Effector memory CD8-positive, alpha-beta T cell (primary cell): ENCODE data around the gene TMEM207.
"Not testable (repeated sequence)": the region's sequence is repeated elsewhere in the genome, so short reads cannot be mapped to it uniquely, and the experiment has no call there.

Source experiments
- ATAC-seq: fragments of 150-1000 bp; cut with Tn5 transposase; replicated peaks from 2 replicates; pipeline ENCODE4 v1.10.0; 2021; ENCODE audit warnings: mild to moderate bottlenecking, moderate library complexity
- DNase-seq, 3 experiments: peaks; one replicate each; pipeline ENCODE4 v3.0.0; 2021
- H3K27ac Mint-ChIP-seq, 2 donors: one replicate each; pipeline ENCODE4 v1.8.0; 2022; ENCODE audit warnings: mild to moderate bottlenecking in 2 of 2, mixed read lengths in 2 of 2, moderate library complexity in 2 of 2
- H3K27me3 Mint-ChIP-seq, 2 donors: one replicate each; pipeline ENCODE4 v1.8.0; 2022; ENCODE audit warnings: mixed read lengths in 2 of 2
- H3K36me3 Mint-ChIP-seq: one replicate; pipeline ENCODE4 v1.8.0; 2022; ENCODE audit warnings: mild to moderate bottlenecking, moderate library complexity, mixed read lengths; ENCODE audit not compliant: insufficient read depth
- H3K4me1 Mint-ChIP-seq, 2 donors: one replicate each; pipeline ENCODE4 v1.8.0; 2022; ENCODE audit warnings: low read depth in 2 of 2, mixed read lengths in 2 of 2
- H3K4me3 Mint-ChIP-seq, 2 donors: one replicate each; pipeline ENCODE4 v1.8.0; 2022; ENCODE audit warnings: mild to moderate bottlenecking in 2 of 2, mixed read lengths in 2 of 2, moderate library complexity in 2 of 2
- H3K9me3 Mint-ChIP-seq, 2 donors: one replicate each; pipeline ENCODE4 v1.8.0; 2022; ENCODE audit warnings: mixed read lengths in 2 of 2

The TMEM207 gene

GRCh38 chr3:190481779-190482178, 32.1 kb upstream of the TMEM207 start:
- Mint-ChIP-seq H3K27ac (no peak overlapping the region), H3K36me3 (no peaks in the 10 kb centered on the region), H3K4me3 (no peak overlapping the region), H3K9me3 (peaks cover 0 to 1% of the 10 kb centered on the region in 2 donors), H3K4me1 (peaks cover 0 to 6% of the 10 kb centered on the region in 2 donors), H3K27me3 (peaks cover 0 to 6% of the 10 kb centered on the region in 2 donors)
- DNase-seq = no peak
- ATAC-seq = no peak

GRCh38 chr3:190473261-190473660, 23.6 kb upstream of the TMEM207 start:
- not testable (repeated sequence) for ATAC-seq, H3K36me3 Mint-ChIP-seq, DNase-seq, H3K4me3 Mint-ChIP-seq, H3K27ac Mint-ChIP-seq, H3K4me1 Mint-ChIP-seq, H3K9me3 Mint-ChIP-seq
- H3K27me3 Mint-ChIP-seq = peaks cover 9 to 22% of the 10 kb centered on the region in 2 donors

- Mint-ChIP-seq H3K36me3 (no peaks in the 10 kb centered on the region), H3K4me3 (no peak overlapping the region), H3K4me1 (no peaks in the 10 kb centered on the region)
These were observed 18.2 kb upstream of the TMEM207 start for GRCh38 chr3:190467922-190468321.

GRCh38 chr3:190458040-190458439, 8.3 kb upstream of the TMEM207 start:
- no peak for DNase-seq
- no peak overlapping the region for H3K27ac Mint-ChIP-seq
- no peaks in the 10 kb centered on the region for H3K4me1 Mint-ChIP-seq
- H3K27me3 Mint-ChIP-seq = peaks cover 28 to 40% of the 10 kb centered on the region in 2 donors
- H3K4me3 Mint-ChIP-seq = no peak overlapping the region
- ATAC-seq = no peak
- H3K9me3 Mint-ChIP-seq = no peaks in the 10 kb centered on the region
- no peaks in the 10 kb centered on the region for H3K36me3 Mint-ChIP-seq

More at GRCh38 chr3:190467922-190468321, 18.2 kb upstream of the TMEM207 start:
- Mint-ChIP-seq H3K27ac (no peak overlapping the region), H3K27me3 (peaks cover 19 to 30% of the 10 kb centered on the region in 2 donors), H3K9me3 (peaks cover 0 to 2% of the 10 kb centered on the region in 2 donors)
- ATAC-seq (no peak), DNase-seq (no peak)

- H3K27ac Mint-ChIP-seq = no peak overlapping the region
- no peak for ATAC-seq
- H3K4me3 Mint-ChIP-seq = no peak overlapping the region
- peaks cover 19 to 29% of the 10 kb centered on the region in 2 donors for H3K27me3 Mint-ChIP-seq
- DNase-seq = no peak
- H3K9me3 Mint-ChIP-seq = no peaks in the 10 kb centered on the region
- H3K4me1 Mint-ChIP-seq = no peaks in the 10 kb centered on the region
- H3K36me3 Mint-ChIP-seq = no peaks in the 10 kb centered on the region
These were observed 7.1 kb upstream of the TMEM207 start for GRCh38 chr3:190456770-190457169.

GRCh38 chr3:190455828-190456227, 6.1 kb upstream of the TMEM207 start:
- H3K4me3 Mint-ChIP-seq = no peak overlapping the region
- ATAC-seq (no peak), DNase-seq (no peak)
- no peaks in the 10 kb centered on the region for H3K4me1 Mint-ChIP-seq
- no peaks in the 10 kb centered on the region for H3K36me3 Mint-ChIP-seq
- H3K27me3 Mint-ChIP-seq = peaks cover 17 to 27% of the 10 kb centered on the region in 2 donors
- no peaks in the 10 kb centered on the region for H3K9me3 Mint-ChIP-seq
- no peak overlapping the region for H3K27ac Mint-ChIP-seq

GRCh38 chr3:190448256-190448655, 1.4 kb downstream of the TMEM207 start:
- Mint-ChIP-seq H3K4me1 (peaks cover 6 to 8% of the 10 kb centered on the region in 2 donors), H3K4me3 (no peak overlapping the region), H3K36me3 (no peaks in the 10 kb centered on the region), H3K9me3 (no peaks in the 10 kb centered on the region), H3K27me3 (no peaks in the 10 kb centered on the region), H3K27ac (no peak overlapping the region)
- ATAC-seq = no peak
- no peak for DNase-seq

GRCh38 chr3:190446573-190447279, 3.0 kb downstream of the TMEM207 start:
- peaks cover 0 to 8% of the 10 kb centered on the region in 2 donors for H3K27me3 Mint-ChIP-seq
- H3K9me3 Mint-ChIP-seq = no peaks in the 10 kb centered on the region
- H3K36me3 Mint-ChIP-seq = no peaks in the 10 kb centered on the region
- H3K4me3 Mint-ChIP-seq = peak overlapping the region in 1 of 2 donors; percentile 17
- peak overlapping the region in 1 of 2 donors; percentile 20 for H3K27ac Mint-ChIP-seq
- DNase-seq = no peak
- ATAC-seq = peak; percentile 50
- H3K4me1 Mint-ChIP-seq = peaks cover 6 to 8% of the 10 kb centered on the region in 2 donors

- Mint-ChIP-seq H3K27me3 (peaks cover 3 to 11% of the 10 kb centered on the region in 2 donors), H3K4me1 (peaks cover 6 to 8% of the 10 kb centered on the region in 2 donors), H3K4me3 (no peak overlapping the region), H3K36me3 (no peaks in the 10 kb centered on the region), H3K9me3 (no peaks in the 10 kb centered on the region), H3K27ac (no peak overlapping the region)
- ATAC-seq (no peak), DNase-seq (no peak)
These were observed 5.0 kb downstream of the TMEM207 start for GRCh38 chr3:190444576-190445145.

GRCh38 chr3:190444006-190444405, 5.7 kb downstream of the TMEM207 start:
- Mint-ChIP-seq H3K36me3 (no peaks in the 10 kb centered on the region), H3K4me3 (no peak overlapping the region), H3K9me3 (no peaks in the 10 kb centered on the region), H3K27me3 (peaks cover 8 to 17% of the 10 kb centered on the region in 2 donors), H3K4me1 (peaks cover 6 to 8% of the 10 kb centered on the region in 2 donors), H3K27ac (no peak overlapping the region)
- DNase-seq (no peak), ATAC-seq (no peak)

GRCh38 chr3:190443257-190443656, 6.4 kb downstream of the TMEM207 start:
- H3K4me1 Mint-ChIP-seq = peaks cover 6 to 8% of the 10 kb centered on the region in 2 donors
- H3K36me3 Mint-ChIP-seq = no peaks in the 10 kb centered on the region
- ATAC-seq (no peak), DNase-seq (no peak)
- H3K27me3 Mint-ChIP-seq = peaks cover 8 to 17% of the 10 kb centered on the region in 2 donors
- no peak overlapping the region for H3K4me3 Mint-ChIP-seq
- H3K9me3 Mint-ChIP-seq = no peaks in the 10 kb centered on the region
- no peak overlapping the region for H3K27ac Mint-ChIP-seq

- Mint-ChIP-seq H3K4me1 (peaks cover 6 to 8% of the 10 kb centered on the region in 2 donors), H3K4me3 (no peak overlapping the region), H3K27me3 (peaks cover 9 to 17% of the 10 kb centered on the region in 2 donors), H3K27ac (no peak overlapping the region), H3K36me3 (no peaks in the 10 kb centered on the region), H3K9me3 (no peaks in the 10 kb centered on the region)
- DNase-seq (no peak), ATAC-seq (no peak)
These were observed 7.5 kb downstream of the TMEM207 start for GRCh38 chr3:190442240-190442639.

- peaks cover 3% of the 10 kb centered on the region for H3K36me3 Mint-ChIP-seq
- H3K9me3 Mint-ChIP-seq = no peaks in the 10 kb centered on the region
- no peak overlapping the region for H3K4me3 Mint-ChIP-seq
- no peaks in the 10 kb centered on the region for H3K4me1 Mint-ChIP-seq
- ATAC-seq (no peak), DNase-seq (no peak)
- peaks cover 27 to 44% of the 10 kb centered on the region in 2 donors for H3K27me3 Mint-ChIP-seq
- no peak overlapping the region for H3K27ac Mint-ChIP-seq
These were observed 13.4 kb downstream of the TMEM207 start for GRCh38 chr3:190436331-190436730.

- Mint-ChIP-seq H3K9me3 (no peaks in the 10 kb centered on the region), H3K36me3 (peaks cover 3% of the 10 kb centered on the region), H3K27me3 (peaks cover 27 to 44% of the 10 kb centered on the region in 2 donors), H3K27ac (no peak overlapping the region), H3K4me3 (no peak overlapping the region), H3K4me1 (no peaks in the 10 kb centered on the region)
- no peak for DNase-seq
- ATAC-seq = no peak
These were observed 14.1 kb downstream of the TMEM207 start for GRCh38 chr3:190435618-190436017.
